ENCODE measurements around the gene SPRR4.
"Not testable (repeated sequence)": the region's sequence is repeated elsewhere in the genome, so short reads cannot be mapped to it uniquely, and the experiment has no call there.

The SPRR4 gene

GRCh38 chr1:152965853-152966252 lies 4.6 kb upstream of the SPRR4 start:
- no peak for DNase-seq (ENCODE audit: low read depth in 2 of 2)

GRCh38 chr1:152967201-152967600 lies 3.2 kb upstream of the SPRR4 start:
- no peak for DNase-seq (ENCODE audit: low read depth in 2 of 2)

GRCh38 chr1:152968248-152968647 lies 2.2 kb upstream of the SPRR4 start:
- no peak for DNase-seq (ENCODE audit: low read depth in 2 of 2)

- DNase-seq (ENCODE audit: low read depth in 2 of 2) = no peak
Measured at GRCh38 chr1:152969036-152969435, 1.4 kb upstream of the SPRR4 start.

GRCh38 chr1:152972196-152972886 lies 1.9 kb downstream of the SPRR4 start:
- DNase-seq (ENCODE audit: low read depth in 2 of 2) = no peak

- DNase-seq (ENCODE audit: low read depth in 2 of 2) = no peak
Measured at GRCh38 chr1:152976688-152977087, 6.2 kb downstream of the SPRR4 start.

GRCh38 chr1:152977614-152978013 lies 7.2 kb downstream of the SPRR4 start:
- DNase-seq (ENCODE audit: low read depth in 2 of 2) = no peak

- DNase-seq (ENCODE audit: low read depth in 2 of 2) = no peak
Measured at GRCh38 chr1:152980676-152981075, 10.2 kb downstream of the SPRR4 start.

GRCh38 chr1:152981146-152981871 lies 10.9 kb downstream of the SPRR4 start:
- DNase-seq (ENCODE audit: low read depth in 2 of 2) = no peak

GRCh38 chr1:152982076-152982475 lies 11.6 kb downstream of the SPRR4 start:
- DNase-seq (ENCODE audit: low read depth in 2 of 2) = no peak

- DNase-seq (ENCODE audit: low read depth in 2 of 2) = no peak
Measured at GRCh38 chr1:152983234-152983633, 12.8 kb downstream of the SPRR4 start.

- no peak for DNase-seq (ENCODE audit: low read depth in 2 of 2)
Measured at GRCh38 chr1:152983743-152984142, 13.3 kb downstream of the SPRR4 start, which contains the start of gene SPRR1A. SPRR1A (plus strand) TSS chr1:152984081; CDS start chr1:152985231, 1,150 bp downstream.

GRCh38 chr1:152986578-152986977 lies 16.1 kb downstream of the SPRR4 start:
- no peak for DNase-seq (ENCODE audit: low read depth in 2 of 2)

GRCh38 chr1:152993186-152993585 lies 22.7 kb downstream of the SPRR4 start:
- no peak for DNase-seq (ENCODE audit: low read depth in 2 of 2)

- no peak for DNase-seq (ENCODE audit: low read depth in 2 of 2)
Measured at GRCh38 chr1:152995842-152996241, 25.4 kb downstream of the SPRR4 start.

- no peak for DNase-seq (ENCODE audit: low read depth in 2 of 2)
Measured at GRCh38 chr1:152996633-152997400, 26.4 kb downstream of the SPRR4 start.

GRCh38 chr1:152997901-152998300 lies 27.5 kb downstream of the SPRR4 start:
- DNase-seq (ENCODE audit: low read depth in 2 of 2) = no peak

GRCh38 chr1:152998476-152998875 lies 28.0 kb downstream of the SPRR4 start:
- no peak for DNase-seq (ENCODE audit: low read depth in 2 of 2)

GRCh38 chr1:152999818-153000217 lies 29.4 kb downstream of the SPRR4 start:
- DNase-seq (ENCODE audit: low read depth in 2 of 2) = no peak

- no peak for DNase-seq (ENCODE audit: low read depth in 2 of 2)
Measured at GRCh38 chr1:153000294-153000693, 29.8 kb downstream of the SPRR4 start.

- DNase-seq (ENCODE audit: low read depth in 2 of 2) = no peak
Measured at GRCh38 chr1:153001382-153001781, 30.9 kb downstream of the SPRR4 start, which contains the start of gene SPRR3. SPRR3 (plus strand) TSS chr1:153001749; CDS start chr1:153003021, 1,272 bp downstream.

GRCh38 chr1:153011235-153011758 lies 40.8 kb downstream of the SPRR4 start:
- DNase-seq (ENCODE audit: low read depth in 2 of 2) = not testable (repeated sequence)

Data from stimulated activated CD8-positive, alpha-beta memory T cell treated with anti-CD3 and anti-CD28 coated beads, Interleukin-2, amount 100 ng/mL, for 48 hours (primary cell).